ENCODE measurements around the gene NR1D2.
"Not testable (repeated sequence)": the region's sequence is repeated elsewhere in the genome, so short reads cannot be mapped to it uniquely, and the experiment has no call there.

NR1D2 gene

DNA sequence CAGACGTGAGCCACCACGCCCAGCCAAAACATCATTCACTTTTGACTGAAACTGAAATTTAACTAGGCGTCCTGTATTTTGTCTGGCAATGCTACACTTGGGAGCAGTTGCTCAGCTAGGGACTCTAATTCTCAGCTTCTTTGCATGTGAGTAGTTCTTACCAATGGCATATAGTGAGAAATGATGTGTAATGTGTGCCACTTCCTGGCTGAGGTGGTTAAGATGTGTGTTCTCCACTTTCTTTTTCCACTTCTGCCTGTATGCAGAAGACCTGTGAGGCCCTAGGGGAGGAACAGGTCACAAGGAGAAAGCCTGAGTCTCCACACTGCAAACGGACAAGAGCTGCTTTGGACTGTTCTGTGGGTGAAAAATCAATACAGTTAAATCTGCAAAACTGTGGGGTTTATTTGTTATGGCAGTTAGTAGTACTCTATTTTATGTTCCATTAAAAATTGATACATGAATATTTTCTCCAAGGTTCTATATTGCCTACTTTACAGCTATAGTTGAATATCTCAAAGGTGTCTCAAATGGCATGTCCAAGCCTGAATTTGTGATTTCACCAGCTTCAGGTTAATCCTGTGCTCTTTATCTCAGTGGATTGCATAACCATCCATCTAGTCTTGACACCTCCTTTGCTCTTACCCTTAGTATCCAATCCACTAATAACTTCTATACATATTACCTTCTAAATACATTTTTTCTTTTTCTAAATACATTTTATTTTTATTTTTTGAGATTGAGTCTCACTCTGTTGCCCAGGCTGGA, 59.3 kb downstream of the NR1D2 start:
- H3K27me3 ChIP-seq (replicated peaks), result no peaks in the 10 kb centered on the region
- H3K36me3 ChIP-seq (replicated peaks), result no peaks in the 10 kb centered on the region
- no peak overlapping the region for H3K4me3 ChIP-seq (ENCODE audit: low read depth, low read length)
- DNase-seq, result no peak
- TF ChIP-seq, protein P1, sequence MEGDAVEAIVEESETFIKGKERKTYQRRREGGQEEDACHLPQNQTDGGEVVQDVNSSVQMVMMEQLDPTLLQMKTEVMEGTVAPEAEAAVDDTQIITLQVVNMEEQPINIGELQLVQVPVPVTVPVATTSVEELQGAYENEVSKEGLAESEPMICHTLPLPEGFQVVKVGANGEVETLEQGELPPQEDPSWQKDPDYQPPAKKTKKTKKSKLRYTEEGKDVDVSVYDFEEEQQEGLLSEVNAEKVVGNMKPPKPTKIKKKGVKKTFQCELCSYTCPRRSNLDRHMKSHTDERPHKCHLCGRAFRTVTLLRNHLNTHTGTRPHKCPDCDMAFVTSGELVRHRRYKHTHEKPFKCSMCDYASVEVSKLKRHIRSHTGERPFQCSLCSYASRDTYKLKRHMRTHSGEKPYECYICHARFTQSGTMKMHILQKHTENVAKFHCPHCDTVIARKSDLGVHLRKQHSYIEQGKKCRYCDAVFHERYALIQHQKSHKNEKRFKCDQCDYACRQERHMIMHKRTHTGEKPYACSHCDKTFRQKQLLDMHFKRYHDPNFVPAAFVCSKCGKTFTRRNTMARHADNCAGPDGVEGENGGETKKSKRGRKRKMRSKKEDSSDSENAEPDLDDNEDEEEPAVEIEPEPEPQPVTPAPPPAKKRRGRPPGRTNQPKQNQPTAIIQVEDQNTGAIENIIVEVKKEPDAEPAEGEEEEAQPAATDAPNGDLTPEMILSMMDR (IDR thresholded peaks at IDR 0.05; ENCODE audit: low read depth, low read length, missing control alignments), result no peak
- no peak overlapping the region for H3K27ac ChIP-seq
- in situ Hi-C loops (cut with HindIII; ENCODE audit: low pct_ligation_motif_present, low sequenced_read_pairs), result no loop called here

DNA sequence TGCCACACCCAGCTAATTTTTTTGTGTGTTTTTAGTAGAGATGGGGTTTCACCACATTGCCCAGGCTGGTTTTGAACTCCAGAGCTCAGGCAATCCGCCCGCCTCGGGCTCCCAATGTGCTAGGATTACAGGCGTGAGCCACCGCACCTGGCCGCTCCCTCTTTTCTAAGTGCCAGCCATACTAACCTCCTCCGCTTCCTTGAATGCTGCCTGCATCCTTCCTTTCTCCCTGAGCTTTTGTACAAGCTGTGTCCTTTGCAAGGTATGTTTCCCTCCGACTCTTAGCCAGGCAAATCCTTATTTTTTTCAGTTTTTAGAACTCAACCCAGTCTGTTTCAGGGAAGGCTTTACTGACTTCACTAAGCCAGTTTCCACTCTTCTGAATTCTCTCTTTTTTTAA, 60.6 kb downstream of the NR1D2 start:
- Histone ChIP-seq H3K27ac (no peak overlapping the region), H3K27me3 (replicated peaks) (no peaks in the 10 kb centered on the region), H3K36me3 (replicated peaks) (no peaks in the 10 kb centered on the region), H3K4me3 (ENCODE audit: low read depth, low read length) (no peak overlapping the region)
- TF ChIP-seq, protein P1 (IDR thresholded peaks at IDR 0.05; ENCODE audit: low read depth, low read length, missing control alignments), result no peak
- DNase-seq, result no peak
- in situ Hi-C loops (cut with HindIII; ENCODE audit: low pct_ligation_motif_present, low sequenced_read_pairs), result no loop called here

DNA sequence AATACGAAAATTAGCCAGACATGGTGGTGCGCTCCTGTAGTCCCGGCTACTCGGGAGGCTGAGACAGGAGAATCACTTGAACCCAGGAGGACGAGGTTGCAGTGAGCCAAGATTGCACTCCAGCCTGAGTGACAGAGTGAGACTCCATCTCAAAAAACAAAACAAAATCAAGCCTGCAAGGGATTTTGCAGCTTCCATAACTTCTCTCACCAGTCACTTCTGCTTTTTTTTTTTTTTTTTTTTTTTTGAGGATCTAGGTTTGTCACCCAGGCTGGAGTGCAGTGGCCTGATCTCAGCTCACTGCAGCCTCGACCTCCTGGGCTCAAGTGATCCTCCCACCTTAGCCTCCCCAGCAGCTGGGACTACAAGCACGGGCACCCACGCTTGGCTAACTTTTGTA, 65.7 kb downstream of the NR1D2 start:
- H3K4me3 ChIP-seq (ENCODE audit: low read depth, low read length); DNase-seq; H3K27ac ChIP-seq; H3K36me3 ChIP-seq (replicated peaks); H3K27me3 ChIP-seq (replicated peaks); in situ Hi-C loops (cut with HindIII; ENCODE audit: low pct_ligation_motif_present, low sequenced_read_pairs): not testable (repeated sequence)

DNA sequence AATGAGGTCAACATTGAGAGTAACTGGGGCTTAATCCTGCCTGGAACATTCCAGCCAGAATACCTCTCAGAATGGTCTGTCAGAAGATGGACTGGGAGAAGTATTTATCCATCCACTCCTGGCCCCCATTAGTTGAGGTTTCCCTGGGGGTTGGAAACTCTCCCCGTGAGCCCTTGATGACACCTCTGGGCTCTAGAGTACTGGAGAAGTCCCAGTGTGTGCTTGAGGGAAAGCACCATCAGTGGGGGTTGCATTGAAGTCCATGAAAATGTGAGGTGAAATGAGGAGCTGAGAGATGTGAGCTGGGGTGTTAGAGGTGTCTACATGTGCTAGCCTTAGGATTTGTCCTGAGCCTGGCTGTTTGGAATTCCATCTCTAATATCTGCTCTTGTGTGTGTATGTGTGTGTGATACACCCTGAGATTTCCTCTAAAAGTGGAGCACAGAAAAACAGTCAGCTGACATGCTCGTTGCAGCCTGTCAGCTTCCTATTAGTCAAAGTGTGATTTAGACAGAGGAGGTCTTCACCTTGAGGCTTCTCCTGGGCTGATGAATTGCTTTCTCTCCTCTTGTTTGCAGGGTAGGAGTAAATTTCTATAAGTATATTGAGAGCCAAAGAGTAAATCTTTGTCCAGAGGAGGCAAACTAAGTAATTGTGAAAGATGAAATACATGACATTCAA, 67.6 kb downstream of the NR1D2 start:
- H3K27ac ChIP-seq, result no peak overlapping the region
- no peak overlapping the region for H3K4me3 ChIP-seq (ENCODE audit: low read depth, low read length)
- in situ Hi-C loops (cut with HindIII; ENCODE audit: low pct_ligation_motif_present, low sequenced_read_pairs), result no loop called here
- H3K36me3 ChIP-seq (replicated peaks), result no peaks in the 10 kb centered on the region
- no peak for DNase-seq
- H3K27me3 ChIP-seq (replicated peaks), result no peaks in the 10 kb centered on the region
- TF ChIP-seq, protein P1 (IDR thresholded peaks at IDR 0.05; ENCODE audit: low read depth, low read length, missing control alignments), result no peak

DNA sequence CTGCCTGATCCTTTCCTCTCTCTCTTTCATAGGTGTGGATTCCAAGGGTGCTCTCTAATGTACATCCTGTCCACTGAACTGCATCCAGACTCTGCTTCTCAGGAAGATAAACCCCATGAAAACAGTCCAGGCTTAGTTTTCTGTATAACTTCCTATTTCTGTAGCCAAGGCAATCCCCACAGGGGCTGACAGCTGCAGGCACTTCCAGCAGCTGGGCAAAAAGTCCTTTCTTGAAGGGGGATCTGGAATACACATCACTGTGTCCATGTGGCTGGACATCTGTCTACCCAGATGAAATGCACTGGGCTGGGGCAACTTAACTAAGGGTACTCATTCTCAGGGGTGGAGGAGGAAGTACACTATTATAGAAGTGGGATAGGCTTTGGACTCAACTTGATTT, 72.2 kb downstream of the NR1D2 start:
- Histone ChIP-seq H3K27me3 (replicated peaks) (no peaks in the 10 kb centered on the region), H3K36me3 (replicated peaks) (no peaks in the 10 kb centered on the region), H3K4me3 (ENCODE audit: low read depth, low read length) (no peak overlapping the region), H3K27ac (no peak overlapping the region)
- TF ChIP-seq, protein P1 (IDR thresholded peaks at IDR 0.05; ENCODE audit: low read depth, low read length, missing control alignments), result no peak
- DNase-seq, result no peak
- in situ Hi-C loops (cut with HindIII; ENCODE audit: low pct_ligation_motif_present, low sequenced_read_pairs), result no loop called here

DNA sequence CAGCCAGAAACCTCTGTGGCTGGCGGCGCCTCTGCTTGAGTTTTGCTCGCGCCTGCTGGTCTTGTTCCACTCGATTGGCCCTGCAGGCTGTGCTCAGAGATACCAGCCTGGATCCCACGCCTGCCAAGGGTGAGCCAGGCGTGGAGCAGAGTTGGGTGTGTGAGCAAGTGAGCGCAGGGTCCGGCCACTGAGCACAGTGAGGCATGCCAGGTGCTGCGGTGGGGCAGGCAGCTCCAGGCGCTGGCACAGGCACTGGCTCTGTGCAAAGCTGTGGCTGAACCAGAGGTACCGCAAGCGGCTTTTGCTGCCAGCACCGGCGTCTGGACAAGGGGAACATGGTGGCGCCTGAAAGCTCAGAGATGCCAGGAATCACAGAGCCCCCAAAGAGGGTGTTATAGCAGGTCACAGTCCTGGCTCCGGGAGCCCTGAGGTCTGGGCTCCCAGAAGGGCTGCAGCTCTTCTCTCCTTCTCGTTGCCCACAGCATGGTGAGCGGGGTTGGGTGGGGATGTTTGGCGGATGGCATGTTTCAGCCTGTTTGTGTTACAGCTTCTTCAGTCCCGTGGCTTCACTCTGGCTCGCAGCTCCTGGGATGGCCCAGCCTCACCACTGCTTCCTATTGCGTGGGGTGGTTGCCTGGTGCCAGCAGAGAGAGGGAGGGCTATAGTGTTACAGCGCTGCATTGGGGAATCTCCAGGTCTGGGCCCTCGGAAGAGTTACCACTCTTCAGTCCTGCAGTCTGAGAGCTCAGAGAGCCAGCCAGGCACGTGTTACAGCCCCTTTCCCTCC, 73.9 kb downstream of the NR1D2 start:
- in situ Hi-C loops (cut with HindIII; ENCODE audit: low pct_ligation_motif_present, low sequenced_read_pairs), result no loop called here
- Histone ChIP-seq H3K27me3 (replicated peaks) (no peaks in the 10 kb centered on the region), H3K36me3 (replicated peaks) (no peaks in the 10 kb centered on the region), H3K4me3 (ENCODE audit: low read depth, low read length) (no peak overlapping the region), H3K27ac (no peak overlapping the region)
- TF ChIP-seq, protein P1 (IDR thresholded peaks at IDR 0.05; ENCODE audit: low read depth, low read length, missing control alignments), result no peak
- DNase-seq, result no peak

Data from brain microvascular endothelial cell (primary cell).